ENCODE data around the gene MED27. TPM values are rescaled to one million over a fixed set of nuclear protein-coding genes. Genes with fewer than 3 reads are reported as not detected.

The MED27 gene
- total and polyA plus RNA-seq, 12 donors, result 8.0 to 20.7 (median 17.1) TPM

- intact Hi-C loops (cut with DNase I), result no loop called here
- peaks cover 0 to 10% (median 0%) of the 10 kb centered on the region in 9 donors for H3K4me1 ChIP-seq
- WGBS, 2 donors, result 40 to 44% methylated on average over 21 of the region's 21 CpGs
- H3K27me3 ChIP-seq, result no peaks in the 10 kb centered on the region
- no peak overlapping the region for H3K27ac ChIP-seq
- peaks cover 0 to 9% (median 0%) of the 10 kb centered on the region in 9 donors for H3K36me3 ChIP-seq
- ATAC-seq, result peak in 5 of 8 donors; percentile 43 to 62 (median 45)
- no peaks in the 10 kb centered on the region for H3K9me3 ChIP-seq
- H3K4me3 ChIP-seq, result peak overlapping the region in 1 of 10 donors; percentile 6
- DNase-seq, result no peak
- TF ChIP-seq CTCF (IDR thresholded peaks at IDR 0.05), result no peak
These were observed 224.6 kb downstream of the MED27 start for GRCh38 chr9:131854896-131855613.

GRCh38 chr9:131854334-131854733 is 225.3 kb downstream of the MED27 start:
- Histone ChIP-seq H3K27ac (no peak overlapping the region), H3K36me3 (peaks cover 0 to 2% (median 0%) of the 10 kb centered on the region in 9 donors), H3K4me3 (peak overlapping the region in 1 of 10 donors; percentile 6), H3K27me3 (no peaks in the 10 kb centered on the region), H3K9me3 (no peaks in the 10 kb centered on the region), H3K4me1 (peaks cover 0 to 10% (median 0%) of the 10 kb centered on the region in 9 donors)
- peak in 1 of 2 donors; percentile 16 for DNase-seq
- TF ChIP-seq CTCF (IDR thresholded peaks at IDR 0.05), result no peak
- intact Hi-C loops (cut with DNase I), result no loop called here
- ATAC-seq, result peak in 7 of 8 donors; percentile 16 to 79 (median 63)
- 49 to 68% methylated on average over 8 of the region's 8 CpGs for WGBS, 2 donors

GRCh38 chr9:131853434-131853833 is 226.2 kb downstream of the MED27 start:
- H3K36me3 ChIP-seq, result no peaks in the 10 kb centered on the region
- WGBS, 2 donors, result 85 to 92% methylated on average over 7 of the region's 7 CpGs
- intact Hi-C loops (cut with DNase I), result no loop called here
- H3K27ac ChIP-seq, result no peak overlapping the region
- H3K27me3 ChIP-seq, result no peaks in the 10 kb centered on the region
- H3K4me3 ChIP-seq, result no peak overlapping the region
- no peak for ATAC-seq
- peaks cover 0 to 10% (median 0%) of the 10 kb centered on the region in 9 donors for H3K4me1 ChIP-seq
- H3K9me3 ChIP-seq, result no peaks in the 10 kb centered on the region
- no peak for TF ChIP-seq CTCF (IDR thresholded peaks at IDR 0.05)
- DNase-seq, result no peak

- no peaks in the 10 kb centered on the region for H3K27me3 ChIP-seq
- ATAC-seq (no peak), DNase-seq (no peak)
- intact Hi-C loops (cut with DNase I), result no loop called here
- no peak for TF ChIP-seq CTCF (IDR thresholded peaks at IDR 0.05)
- no peak overlapping the region for H3K27ac ChIP-seq
- no peaks in the 10 kb centered on the region for H3K9me3 ChIP-seq
- no peak overlapping the region for H3K4me3 ChIP-seq
- WGBS, 2 donors, result 45 to 50% methylated on average over 7 of the region's 7 CpGs
- peaks cover 0 to 10% (median 0%) of the 10 kb centered on the region in 9 donors for H3K4me1 ChIP-seq
- no peaks in the 10 kb centered on the region for H3K36me3 ChIP-seq
These were observed 228.3 kb downstream of the MED27 start for GRCh38 chr9:131851414-131851813.

All from heart right ventricle (tissue), 16 donors.